Activated B cell treated with CpG ODN at 0.5 μM for 24 hours (primary cell): ENCODE measurements around the gene USB1. TPM values are rescaled to one million over a fixed set of nuclear protein-coding genes. Genes with fewer than 3 reads are reported as not detected.

Experiments
- ATAC-seq: fragments of 200-7000 bp; cut with Tn5 transposase; one replicate; pipeline ENCODE4 v1.10.0; 2021; ENCODE audit warnings: low read depth, mild to moderate bottlenecking, moderate library complexity
- CTCF ChIA-PET: fragments of 350-600 bp; sonication (Branson Sonifier 250); formaldehyde crosslinking; loops from one replicate; lab custom pipeline; 2021; ENCODE audit warnings: antibody characterized with exemption; lab: Charles Lee
- POLR2A ChIA-PET: fragments of 350-600 bp; sonication (Branson Sonifier 250); formaldehyde crosslinking; loops from one replicate; lab custom pipeline; 2021; ENCODE audit warnings: antibody characterized with exemption; lab: Charles Lee
- DNase-seq: peaks from one replicate; pipeline ENCODE4 v3.0.0; 2022
- H3K27ac Mint-ChIP-seq: one replicate; pipeline ENCODE4 v1.8.0; 2020; ENCODE audit warnings: mixed read lengths
- H3K27me3 Mint-ChIP-seq: one replicate; pipeline ENCODE4 v1.8.0; 2021; ENCODE audit warnings: mixed read lengths
- H3K36me3 Mint-ChIP-seq: one replicate; pipeline ENCODE4 v1.8.0; 2021; ENCODE audit warnings: low read depth, mixed read lengths
- H3K4me1 Mint-ChIP-seq: one replicate; pipeline ENCODE4 v1.8.0; 2021; ENCODE audit warnings: mixed read lengths
- H3K4me3 Mint-ChIP-seq: one replicate; pipeline ENCODE4 v1.8.0; 2020; ENCODE audit warnings: mild to moderate bottlenecking, mixed read lengths
- H3K9me3 Mint-ChIP-seq: one replicate; pipeline ENCODE4 v1.8.0; 2020; ENCODE audit warnings: mixed read lengths
- intact Hi-C: fragments of 100-400 bp; cut with micrococcal nuclease; formaldehyde crosslinking; loops from one replicate; pipeline ENCODE4 v1.15.1; 2024
- total RNA-seq: library from RNA; stranded (reverse); gene quantifications from 2 replicates; pipeline ENCODE4 v1.2.3, GENCODE V29; 2022
- TF ChIP-seq, protein P1 (sequence below): fragments of 200-600 bp; IDR thresholded peaks from one replicate; pipeline ENCODE4 v1.8.0; 2022; ENCODE audit warnings: antibody characterized with exemption, mild to moderate bottlenecking

Gene USB1
- total RNA-seq, 1 donor from 2014 or later, result 40.7 TPM

DNA sequence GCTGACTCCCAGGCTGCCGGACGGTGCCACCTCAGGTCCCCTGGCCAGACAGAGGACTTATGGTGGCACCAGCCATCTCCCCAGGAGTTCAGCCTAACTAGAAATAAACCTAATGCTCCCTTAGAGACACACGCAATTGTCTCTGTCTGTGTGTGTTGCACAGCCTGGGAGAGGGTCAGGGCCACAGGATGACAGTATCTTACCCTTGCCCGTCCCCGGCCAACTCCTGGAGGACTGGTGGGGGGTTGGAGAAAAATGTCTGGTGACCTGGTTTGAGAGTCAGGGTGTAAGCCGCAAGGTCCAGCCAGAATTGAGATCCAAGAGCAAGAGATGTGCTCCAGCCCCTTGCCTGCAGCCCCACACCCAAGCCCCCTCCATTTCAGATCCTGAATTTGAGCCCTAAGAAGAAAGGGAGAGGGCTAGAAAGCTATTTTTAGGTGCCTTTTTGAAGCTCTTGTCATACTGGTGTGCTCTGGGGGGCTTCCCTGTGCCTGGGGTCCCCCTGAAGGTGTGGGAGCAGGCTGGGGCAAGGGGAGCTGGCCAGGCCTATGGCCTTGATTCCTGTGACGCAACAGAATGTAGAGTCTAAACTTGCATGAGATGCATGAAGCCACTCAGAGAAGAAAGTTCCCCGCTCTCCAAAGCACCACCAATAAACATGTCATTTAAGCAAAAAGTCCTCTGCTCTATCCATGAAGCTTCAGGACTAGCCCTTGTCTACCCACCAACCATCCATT lies 13.6 kb upstream of the USB1 start:
- Mint-ChIP-seq H3K4me1 (peaks cover 14% of the 10 kb centered on the region), H3K36me3 (no peaks in the 10 kb centered on the region), H3K27me3 (no peaks in the 10 kb centered on the region), H3K4me3 (no peak overlapping the region), H3K9me3 (no peaks in the 10 kb centered on the region), H3K27ac (no peak overlapping the region)
- TF ChIP-seq, protein P1, sequence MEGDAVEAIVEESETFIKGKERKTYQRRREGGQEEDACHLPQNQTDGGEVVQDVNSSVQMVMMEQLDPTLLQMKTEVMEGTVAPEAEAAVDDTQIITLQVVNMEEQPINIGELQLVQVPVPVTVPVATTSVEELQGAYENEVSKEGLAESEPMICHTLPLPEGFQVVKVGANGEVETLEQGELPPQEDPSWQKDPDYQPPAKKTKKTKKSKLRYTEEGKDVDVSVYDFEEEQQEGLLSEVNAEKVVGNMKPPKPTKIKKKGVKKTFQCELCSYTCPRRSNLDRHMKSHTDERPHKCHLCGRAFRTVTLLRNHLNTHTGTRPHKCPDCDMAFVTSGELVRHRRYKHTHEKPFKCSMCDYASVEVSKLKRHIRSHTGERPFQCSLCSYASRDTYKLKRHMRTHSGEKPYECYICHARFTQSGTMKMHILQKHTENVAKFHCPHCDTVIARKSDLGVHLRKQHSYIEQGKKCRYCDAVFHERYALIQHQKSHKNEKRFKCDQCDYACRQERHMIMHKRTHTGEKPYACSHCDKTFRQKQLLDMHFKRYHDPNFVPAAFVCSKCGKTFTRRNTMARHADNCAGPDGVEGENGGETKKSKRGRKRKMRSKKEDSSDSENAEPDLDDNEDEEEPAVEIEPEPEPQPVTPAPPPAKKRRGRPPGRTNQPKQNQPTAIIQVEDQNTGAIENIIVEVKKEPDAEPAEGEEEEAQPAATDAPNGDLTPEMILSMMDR, result no peak
- DNase-seq (no peak), ATAC-seq (no peak)
- POLR2A ChIA-PET, result no interaction called here
- intact Hi-C loops, result no loop called here
- CTCF ChIA-PET, result no interaction called here

DNA sequence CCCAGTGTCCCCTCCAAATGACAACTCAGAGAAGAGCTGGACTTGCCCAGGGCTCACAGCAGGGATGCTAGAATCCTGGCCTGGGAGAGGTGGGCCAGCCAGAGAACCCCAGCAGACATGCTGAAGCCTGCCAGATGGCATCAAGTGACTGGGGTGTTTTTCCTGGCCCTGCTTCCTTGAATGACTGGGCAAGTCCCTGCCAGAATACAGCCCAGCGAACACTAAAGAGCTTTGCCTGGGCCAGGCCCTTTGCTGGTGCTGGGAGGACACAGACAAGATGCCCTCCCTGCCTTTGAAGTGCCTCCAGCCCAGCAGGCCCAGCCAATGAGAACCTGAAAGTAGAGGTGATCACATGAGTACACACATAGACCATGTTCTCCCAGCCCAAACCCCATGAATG lies 12.3 kb upstream of the USB1 start:
- no peaks in the 10 kb centered on the region for H3K9me3 Mint-ChIP-seq
- intact Hi-C loops, result no loop called here
- H3K4me3 Mint-ChIP-seq, result no peak overlapping the region
- no peak overlapping the region for H3K27ac Mint-ChIP-seq
- ATAC-seq (no peak), DNase-seq (no peak)
- CTCF ChIA-PET, result no interaction called here
- H3K4me1 Mint-ChIP-seq, result peaks cover 14% of the 10 kb centered on the region
- H3K27me3 Mint-ChIP-seq, result no peaks in the 10 kb centered on the region
- TF ChIP-seq, protein P1, result no peak
- no peaks in the 10 kb centered on the region for H3K36me3 Mint-ChIP-seq
- POLR2A ChIA-PET, result no interaction called here

DNA sequence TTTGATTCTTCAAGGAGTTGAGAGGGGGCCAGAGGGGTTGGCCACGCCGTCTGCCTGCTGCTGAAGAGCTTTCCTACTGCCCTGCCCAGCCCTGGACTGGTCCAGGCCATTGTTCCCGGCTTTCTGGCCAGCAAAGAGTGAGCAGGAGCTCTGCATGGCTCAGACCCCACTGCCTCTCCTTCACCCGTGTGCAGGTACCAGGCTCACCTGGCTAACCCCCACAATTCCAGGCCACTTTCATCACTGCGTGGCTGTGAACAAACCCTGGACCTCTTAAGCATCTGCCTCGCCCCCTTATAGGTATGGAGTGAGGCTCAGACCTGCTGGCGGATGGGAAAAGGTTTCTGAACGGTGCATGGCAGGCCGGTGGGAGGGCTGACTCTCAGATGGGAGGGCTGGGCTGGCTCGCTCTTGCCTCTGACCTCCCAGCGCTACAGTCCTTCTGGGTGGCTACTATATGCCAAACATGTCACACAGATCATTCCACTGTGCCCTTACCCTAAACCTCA lies 9.6 kb upstream of the USB1 start:
- DNase-seq (no peak), ATAC-seq (no peak)
- Mint-ChIP-seq H3K27ac (no peak overlapping the region), H3K4me1 (peaks cover 9% of the 10 kb centered on the region), H3K9me3 (no peaks in the 10 kb centered on the region), H3K27me3 (no peaks in the 10 kb centered on the region), H3K4me3 (no peak overlapping the region), H3K36me3 (peaks cover 12% of the 10 kb centered on the region)
- intact Hi-C loops, result no loop called here
- TF ChIP-seq, protein P1, result no peak
- ChIA-PET CTCF (no interaction called here), POLR2A (interaction anchor here (1.0 kb wide), 1 partner anchor 8 kb away, joined by 3 read pairs; no protein-coding TSS in a partner anchor)

GRCh38 chr16:57992084-57992483 lies 9.1 kb upstream of the USB1 start:
- Mint-ChIP-seq H3K36me3 (peaks cover 16% of the 10 kb centered on the region), H3K9me3 (no peaks in the 10 kb centered on the region), H3K4me1 (peaks cover 9% of the 10 kb centered on the region), H3K4me3 (no peak overlapping the region), H3K27ac (no peak overlapping the region), H3K27me3 (no peaks in the 10 kb centered on the region)
- TF ChIP-seq, protein P1, result no peak
- ChIA-PET CTCF (no interaction called here), POLR2A (interaction anchor here (1.0 kb wide), 1 partner anchor 8 kb away, joined by 3 read pairs; no protein-coding TSS in a partner anchor)
- ATAC-seq (no peak), DNase-seq (no peak)
- intact Hi-C loops, result no loop called here

DNA sequence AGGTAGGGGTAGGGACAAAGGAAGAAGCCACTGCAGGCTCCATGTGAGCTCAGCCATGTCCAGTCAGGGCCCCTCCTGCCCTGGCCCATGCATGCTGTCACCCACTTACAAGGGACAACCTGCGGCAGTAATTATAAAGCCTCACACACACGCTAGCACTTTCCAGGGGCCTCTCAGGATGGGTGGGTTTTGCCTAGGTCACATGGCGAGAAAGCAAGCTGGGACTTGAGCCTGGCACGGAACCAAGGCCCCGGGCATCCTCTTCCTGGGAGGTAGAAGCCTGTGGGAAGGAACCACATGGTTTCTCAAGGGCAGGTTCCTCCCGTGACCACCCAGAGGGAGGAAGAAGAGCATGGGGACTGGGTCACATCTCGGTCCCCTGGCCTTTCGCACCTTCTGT lies 7.8 kb upstream of the USB1 start:
- ChIA-PET CTCF (interaction anchor here (0.8 kb wide), 1 partner anchor 14 kb away, joined by 3 read pairs; no protein-coding TSS in a partner anchor), POLR2A (no interaction called here)
- no peak for DNase-seq
- Mint-ChIP-seq H3K27ac (no peak overlapping the region), H3K27me3 (no peaks in the 10 kb centered on the region), H3K36me3 (peaks cover 27% of the 10 kb centered on the region), H3K4me1 (peaks cover 12% of the 10 kb centered on the region), H3K9me3 (no peaks in the 10 kb centered on the region), H3K4me3 (no peak overlapping the region)
- TF ChIP-seq, protein P1, result no peak
- ATAC-seq, result no peak
- intact Hi-C loops, result no loop called here
